Activated naive CD4-positive, alpha-beta T cell treated with Interleukin-2 at 50 U/mL for 16 hours (primary cell): ENCODE measurements around the gene BICDL2.

Experiments
- DNase-seq: peaks from one replicate; pipeline ENCODE4 v3.0.0-alpha.2; 2020

The BICDL2 gene

GRCh38 chr16:3007059-3007956 lies 29.4 kb downstream of the BICDL2 start:
- no peak for DNase-seq

- no peak for DNase-seq
Observed at GRCh38 chr16:3004781-3005284, 31.9 kb downstream of the BICDL2 start.

- DNase-seq, result no peak
Observed at GRCh38 chr16:3004319-3004718, 32.4 kb downstream of the BICDL2 start.

GRCh38 chr16:3003582-3004270 lies 33.0 kb downstream of the BICDL2 start:
- DNase-seq, result peak; percentile 98

GRCh38 chr16:3001316-3001715 lies 35.4 kb downstream of the BICDL2 start:
- no peak for DNase-seq

GRCh38 chr16:3000540-3000939 lies 36.2 kb downstream of the BICDL2 start:
- DNase-seq, result no peak

GRCh38 chr16:2999929-3000328 lies 36.8 kb downstream of the BICDL2 start:
- no peak for DNase-seq

- no peak for DNase-seq
Observed at GRCh38 chr16:2996298-2996697, 40.4 kb downstream of the BICDL2 start.

GRCh38 chr16:2992383-2993081 lies 44.2 kb downstream of the BICDL2 start:
- no peak for DNase-seq

GRCh38 chr16:2991566-2992261 lies 45.0 kb downstream of the BICDL2 start:
- DNase-seq, result no peak

- no peak for DNase-seq
Observed at GRCh38 chr16:2990891-2991290, 45.9 kb downstream of the BICDL2 start.

GRCh38 chr16:2988590-2989099 lies 48.1 kb downstream of the BICDL2 start:
- no peak for DNase-seq

- no peak for DNase-seq
Observed at GRCh38 chr16:2987833-2988232, 48.9 kb downstream of the BICDL2 start.

- no peak for DNase-seq
Observed at GRCh38 chr16:2987286-2987685, 49.5 kb downstream of the BICDL2 start.

GRCh38 chr16:2986623-2987188 lies 50.0 kb downstream of the BICDL2 start:
- DNase-seq, result no peak

GRCh38 chr16:2985893-2986355 lies 50.8 kb downstream of the BICDL2 start:
- no peak for DNase-seq

- no peak for DNase-seq
Observed at GRCh38 chr16:2985462-2985861, 51.3 kb downstream of the BICDL2 start.

GRCh38 chr16:2983706-2984136 lies 53.0 kb downstream of the BICDL2 start:
- peak; percentile 76 for DNase-seq

- no peak for DNase-seq
Observed at GRCh38 chr16:2982402-2982801, 54.3 kb downstream of the BICDL2 start.

- no peak for DNase-seq
Observed at GRCh38 chr16:2981899-2982250, 54.9 kb downstream of the BICDL2 start.

GRCh38 chr16:2981177-2981898 lies 55.4 kb downstream of the BICDL2 start:
- DNase-seq, result no peak
